Ammon's horn (tissue), 1 donor: ENCODE data around the gene TINAGL1.
A peak's percentile ranks its signal among the peaks of the same experiment; 100 is the strongest.

Source experiments
- DNase-seq: peaks from one replicate; pipeline ENCODE4 v3.0.0-alpha.2; 2016; ENCODE audit warnings: low spot score

TINAGL1 gene

DNA sequence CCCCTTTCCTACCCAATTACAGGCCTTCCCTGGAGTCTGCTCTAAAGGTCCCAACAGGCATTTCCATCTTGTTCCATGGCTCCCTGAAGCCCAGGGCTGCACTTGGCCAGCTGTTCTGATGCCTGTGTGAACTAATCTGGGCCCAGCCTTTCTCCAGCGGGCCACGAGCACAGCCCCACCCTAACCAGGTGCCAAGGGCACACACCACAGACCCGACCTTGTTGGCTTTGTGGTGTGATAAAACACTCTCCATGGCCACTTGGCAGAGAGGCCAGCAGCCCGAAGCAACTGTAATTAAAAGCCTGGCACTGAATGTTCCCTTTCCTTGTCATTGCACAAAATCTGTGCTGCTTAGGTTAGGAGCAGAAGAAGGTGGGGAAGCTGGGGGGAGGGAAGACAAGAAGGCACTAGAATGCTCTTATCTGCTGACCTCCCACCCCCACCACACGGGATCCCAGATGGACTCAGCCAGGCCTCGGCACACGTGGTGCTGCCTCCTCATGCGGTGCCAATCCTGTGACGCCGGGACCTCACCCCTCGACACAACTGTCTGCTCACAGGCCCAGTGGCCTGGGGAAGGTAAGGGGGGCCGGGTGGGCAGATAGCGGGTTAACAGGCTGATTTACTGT lies 51.1 kb downstream of the TINAGL1 start:
- DNase-seq = peak; percentile 32

- peak; percentile 64 for DNase-seq
Observed at GRCh38 chr1:31627930-31628559, 51.7 kb downstream of the TINAGL1 start.

DNA sequence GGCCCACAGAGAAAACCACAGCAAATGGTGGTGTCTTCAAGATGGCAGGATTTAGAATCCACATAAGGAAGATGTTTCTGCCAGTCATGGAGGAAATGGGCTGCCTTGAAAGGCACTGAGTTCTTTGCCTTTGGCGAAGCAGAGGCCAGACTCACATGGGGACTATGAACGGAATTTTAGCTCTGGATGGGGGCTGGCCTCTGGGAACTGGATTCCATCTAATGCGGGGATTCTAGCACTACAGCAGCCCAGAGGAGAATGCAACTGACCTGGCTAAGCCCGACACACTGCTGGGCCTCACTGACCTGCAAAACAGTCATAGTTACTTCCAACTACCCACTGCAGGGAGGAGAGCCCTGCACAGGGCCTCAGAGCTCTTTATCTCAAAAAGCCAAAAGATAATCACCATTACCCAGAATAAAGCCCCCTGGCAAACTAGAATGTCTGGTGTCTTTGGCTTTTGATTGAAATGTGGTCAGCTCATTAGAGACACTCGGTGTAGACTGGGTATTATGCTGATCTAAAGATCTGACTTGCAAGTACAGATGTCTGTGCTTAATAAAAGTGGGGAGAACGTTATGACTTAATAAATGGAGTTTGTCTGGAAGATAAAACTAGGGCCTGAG lies 52.7 kb downstream of the TINAGL1 start:
- no peak for DNase-seq

DNA sequence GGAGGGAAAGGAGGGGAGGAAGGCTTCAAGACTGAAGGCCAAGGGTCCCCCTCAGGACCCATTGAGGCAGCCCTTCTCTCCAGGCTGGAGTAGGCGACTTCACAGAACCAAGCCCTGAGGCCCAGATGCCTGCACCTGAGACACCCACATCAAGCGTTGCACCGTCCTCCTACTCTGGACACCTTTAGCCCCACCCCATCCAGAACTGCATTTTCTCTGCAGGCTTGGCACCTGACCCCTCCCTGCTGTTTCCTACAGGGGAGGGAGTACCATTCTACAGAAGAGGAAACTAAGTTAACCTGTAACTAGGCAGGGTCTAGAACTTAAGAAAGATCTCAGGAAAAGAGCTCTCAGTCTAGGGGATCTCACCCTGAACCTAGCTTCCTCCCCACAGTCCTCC lies 56.3 kb downstream of the TINAGL1 start:
- no peak for DNase-seq

- DNase-seq = no peak
Observed at GRCh38 chr1:31633117-31633516, 56.8 kb downstream of the TINAGL1 start.
